Pancreas (tissue), 10 donors: ENCODE results near the gene SNRPB2. TPM values are rescaled to one million over a fixed set of nuclear protein-coding genes. Genes with fewer than 3 reads are reported as not detected.

Experiments used
- ATAC-seq, 4 donors: fragments of 200-7000 bp; cut with Tn5 transposase; one replicate each; pipeline versions ENCODE4 v1.8.0 to v1.9.1; 2020; ENCODE audit warnings: mild to moderate bottlenecking in 4 of 4, moderate library complexity in 4 of 4
- DNase-seq, 6 donors: peaks; one replicate each; pipeline ENCODE4 v3.0.0-alpha.2; 2020
- FAIRE-seq: peaks from 2 replicates; lab custom pipeline; 2012; peaks lifted over from hg19 to GRCh38; lab: Jason Lieb, UNC
- H3K27ac ChIP-seq, 4 donors: fragments of 200-600 bp; sonication (generic); 1 replicate in 3 of 4; 2 replicates in 1 of 4; pipeline versions ENCODE4 v1.5.0 to v1.8.0; 2020
- H3K27me3 ChIP-seq, 4 donors: fragments of 200-600 bp; one replicate each; pipeline ENCODE4 v1.8.0; 2021
- H3K36me3 ChIP-seq, 3 donors: fragments of 200-600 bp; sonication (generic) in 1 of 3; one replicate each; pipeline versions ENCODE4 v1.5.0 to v1.8.0; 2020 to 2021
- H3K4me1 ChIP-seq, 3 donors: fragments of 200-600 bp; one replicate each; pipeline ENCODE4 v1.8.0; 2021
- H3K4me3 ChIP-seq, 4 donors: fragments of 200-600 bp; sonication (generic) in 2 of 4; one replicate each; pipeline versions ENCODE4 v1.5.0 to v1.8.0; 2020 to 2021
- H3K9me3 ChIP-seq, 4 donors: fragments of 200-600 bp; one replicate each; pipeline ENCODE4 v1.8.0; 2021
- CTCF ChIP-seq, 4 donors: fragments of 200-600 bp; sonication (generic) in 3 of 4; IDR thresholded peaks; one replicate each; pipeline versions ENCODE4 v1.5.0 to v1.8.0; 2021; ENCODE audit warnings: antibody characterized with exemption in 4 of 4
- WGBS, 2 donors: extraction: QIAGEN DNeasy Blood & Tissue Kit; methylation state at CpG; one replicate each; pipeline ENCODE4 v1.1.7; 2013; 5-methylcytosine and 5-hydroxymethylcytosine counted together
- intact Hi-C, 3 donors: fragments of 100-400 bp; cut with DNase I; formaldehyde crosslinking; loops; one replicate each; pipeline versions ENCODE4 v1.11.1 to v1.14.2; 2022
- polyA plus RNA-seq, 2 donors: library from polyadenylated mRNA; stranded (reverse); fragments of 200-250 nt; gene quantifications; one replicate each; pipeline ENCODE4 v1.2.3, GENCODE V29; 2013
- total RNA-seq, 6 donors: library from RNA; stranded (reverse); fragmentation: NEBNext Ultra II Directional in 4 of 6; extraction: Animal tissue kit (Norgen Biotek cat#: 25700) in 4 of 6; gene quantifications; one replicate each; pipeline versions ENCODE4 v1.2.1 to v1.2.4, GENCODE V29; 2021 to 2023
- donor health status: healthy with polysubstance abuse.
- donor health status: DM: no; HTN: no; CAD: no; lungs with moderate emphysema.
- donor health status: DM: no; HTN: no; CAD: no.
- donor health status: control.
- donor health status: control.
- donor health status: Bipolar disorder and iron deficiency.
- donor health status: DM: yes; HTN: yes; CAD: no.
- donor health status: DM: no; HTN: no; CAD: no.
- donor health status: DM: no; HTN: no; CAD: no.
- donor health status: DM: yes; HTN: yes; CAD: no.

The SNRPB2 gene
- total and polyA plus RNA-seq, 8 donors, result 8.2 to 26.9 (median 14.8) TPM

GRCh38 chr20:16710781-16711180 lies 19.0 kb upstream of the SNRPB2 start:
- H3K4me3 ChIP-seq, result no peak overlapping the region
- H3K36me3 ChIP-seq, result no peaks in the 10 kb centered on the region
- WGBS, 2 donors, result 86 to 88% methylated on average over 3 of the region's 3 CpGs
- DNase-seq, result no peak
- no peaks in the 10 kb centered on the region for H3K4me1 ChIP-seq
- ATAC-seq, result no peak
- no peaks in the 10 kb centered on the region for H3K27me3 ChIP-seq
- H3K27ac ChIP-seq, result no peak overlapping the region
- H3K9me3 ChIP-seq, result no peaks in the 10 kb centered on the region
- intact Hi-C loops, result no loop called here
- TF ChIP-seq CTCF (IDR thresholded peaks at IDR 0.05), result no peak
- FAIRE-seq, result no peak

- DNase-seq, result no peak
- Histone ChIP-seq H3K9me3 (no peaks in the 10 kb centered on the region), H3K4me3 (no peak overlapping the region), H3K27ac (no peak overlapping the region), H3K27me3 (no peaks in the 10 kb centered on the region), H3K36me3 (no peaks in the 10 kb centered on the region), H3K4me1 (no peaks in the 10 kb centered on the region)
- WGBS, 2 donors, result 64 to 72% methylated on average over 4 of the region's 4 CpGs
- no peak for TF ChIP-seq CTCF (IDR thresholded peaks at IDR 0.05)
- no peak for FAIRE-seq
- no peak for ATAC-seq
- intact Hi-C loops, result no loop called here
Observed at GRCh38 chr20:16711661-16712258, 18.1 kb upstream of the SNRPB2 start.

- ATAC-seq, result no peak
- 44 to 50% methylated on average over 6 of the region's 6 CpGs for WGBS, 2 donors
- H3K27me3 ChIP-seq, result no peaks in the 10 kb centered on the region
- H3K4me3 ChIP-seq, result no peak overlapping the region
- no peak for DNase-seq
- no peaks in the 10 kb centered on the region for H3K36me3 ChIP-seq
- no peak for FAIRE-seq
- no peaks in the 10 kb centered on the region for H3K9me3 ChIP-seq
- H3K27ac ChIP-seq, result no peak overlapping the region
- H3K4me1 ChIP-seq, result no peaks in the 10 kb centered on the region
- intact Hi-C loops, result no loop called here
- TF ChIP-seq CTCF (IDR thresholded peaks at IDR 0.05), result no peak
Observed at GRCh38 chr20:16712511-16712947, 17.3 kb upstream of the SNRPB2 start.

- Histone ChIP-seq H3K36me3 (no peaks in the 10 kb centered on the region), H3K27ac (no peak overlapping the region), H3K27me3 (no peaks in the 10 kb centered on the region), H3K4me1 (no peaks in the 10 kb centered on the region), H3K4me3 (no peak overlapping the region), H3K9me3 (no peaks in the 10 kb centered on the region)
- TF ChIP-seq CTCF (IDR thresholded peaks at IDR 0.05), result no peak
- DNase-seq (no peak), FAIRE-seq (no peak), ATAC-seq (no peak)
- intact Hi-C loops, result no loop called here
Observed at GRCh38 chr20:16713066-16713465, 16.8 kb upstream of the SNRPB2 start.

- no peak for ATAC-seq
- TF ChIP-seq CTCF (IDR thresholded peaks at IDR 0.05), result no peak
- DNase-seq, result no peak
- Histone ChIP-seq H3K4me1 (no peaks in the 10 kb centered on the region), H3K27me3 (no peaks in the 10 kb centered on the region), H3K36me3 (no peaks in the 10 kb centered on the region), H3K4me3 (no peak overlapping the region), H3K9me3 (no peaks in the 10 kb centered on the region), H3K27ac (no peak overlapping the region)
- no peak for FAIRE-seq
- intact Hi-C loops, result no loop called here
- 54 to 62% methylated on average over 5 of the region's 5 CpGs for WGBS, 2 donors
Observed at GRCh38 chr20:16714242-16714641, 15.6 kb upstream of the SNRPB2 start.
